Measurements from ENCODE around the gene EVA1C.

Gene EVA1C

GRCh38 chr21:32380940-32381339 lies 31.6 kb upstream of the EVA1C start:
- in situ Hi-C loops (cut with MboI; ENCODE audit: low sequenced_read_pairs, unreplicated experiment) = no loop called here
- DNase-seq (ENCODE audit: low spot score) = no peak

DNA sequence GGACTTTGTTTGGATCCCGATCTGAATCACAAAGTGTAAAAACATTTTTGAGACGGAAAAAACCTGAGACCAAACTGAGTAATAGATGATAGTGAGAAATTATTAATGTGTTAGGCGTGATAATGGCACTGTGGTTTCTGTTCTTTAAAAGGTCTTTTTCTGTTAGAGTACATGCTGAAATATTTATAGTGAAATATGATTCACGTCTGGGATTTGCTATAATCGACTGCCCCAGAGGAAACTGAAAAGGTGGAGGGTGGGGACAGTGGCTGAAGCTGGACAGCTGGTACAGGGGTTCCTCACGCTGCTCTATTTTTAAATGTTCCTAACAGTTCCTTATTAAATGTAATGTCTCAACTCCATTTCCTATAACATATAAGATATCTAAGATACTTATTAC lies 30.9 kb upstream of the EVA1C start:
- in situ Hi-C loops (cut with MboI; ENCODE audit: low sequenced_read_pairs, unreplicated experiment) = no loop called here
- DNase-seq (ENCODE audit: low spot score) = no peak
- no peak for TF ChIP-seq CTCF (IDR thresholded peaks at IDR 0.05; ENCODE audit: borderline replicate concordance, control extremely low read depth, extremely low read depth, insufficient read depth, missing control alignments)

More at GRCh38 chr21:32380940-32381339, 31.6 kb upstream of the EVA1C start:
- TF ChIP-seq CTCF (IDR thresholded peaks at IDR 0.05; ENCODE audit: borderline replicate concordance, control extremely low read depth, extremely low read depth, insufficient read depth, missing control alignments) = no peak

GRCh38 chr21:32382108-32382644 lies 30.3 kb upstream of the EVA1C start:
- TF ChIP-seq CTCF (IDR thresholded peaks at IDR 0.05; ENCODE audit: borderline replicate concordance, control extremely low read depth, extremely low read depth, insufficient read depth, missing control alignments) = no peak
- in situ Hi-C loops (cut with MboI; ENCODE audit: low sequenced_read_pairs, unreplicated experiment) = no loop called here
- no peak for DNase-seq (ENCODE audit: low spot score)

DNA sequence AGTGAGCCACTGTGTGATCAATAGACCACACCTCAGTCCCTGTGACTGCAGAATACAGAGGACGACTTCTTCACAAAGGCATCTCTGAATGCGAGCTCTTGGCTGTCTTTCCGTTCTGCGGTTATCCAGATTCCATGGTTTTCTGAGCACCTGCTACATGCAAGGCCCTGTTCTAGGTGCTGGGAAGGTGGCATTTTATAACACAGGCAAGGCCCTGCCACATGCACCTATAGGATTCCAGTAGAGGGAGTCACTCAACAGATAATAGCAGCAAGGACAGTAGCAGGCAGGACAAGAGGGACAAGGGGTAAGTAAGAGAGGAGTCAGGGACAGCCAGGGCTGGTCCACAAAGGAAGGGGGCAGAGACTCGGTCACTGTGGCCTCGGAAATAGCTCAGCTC lies 28.7 kb upstream of the EVA1C start:
- TF ChIP-seq CTCF (IDR thresholded peaks at IDR 0.05; ENCODE audit: borderline replicate concordance, control extremely low read depth, extremely low read depth, insufficient read depth, missing control alignments) = no peak
- DNase-seq (ENCODE audit: low spot score) = no peak
- in situ Hi-C loops (cut with MboI; ENCODE audit: low sequenced_read_pairs, unreplicated experiment) = no loop called here

GRCh38 chr21:32386195-32386870 lies 26.2 kb upstream of the EVA1C start:
- TF ChIP-seq CTCF (IDR thresholded peaks at IDR 0.05; ENCODE audit: borderline replicate concordance, control extremely low read depth, extremely low read depth, insufficient read depth, missing control alignments) = no peak
- in situ Hi-C loops (cut with MboI; ENCODE audit: low sequenced_read_pairs, unreplicated experiment) = no loop called here

DNA sequence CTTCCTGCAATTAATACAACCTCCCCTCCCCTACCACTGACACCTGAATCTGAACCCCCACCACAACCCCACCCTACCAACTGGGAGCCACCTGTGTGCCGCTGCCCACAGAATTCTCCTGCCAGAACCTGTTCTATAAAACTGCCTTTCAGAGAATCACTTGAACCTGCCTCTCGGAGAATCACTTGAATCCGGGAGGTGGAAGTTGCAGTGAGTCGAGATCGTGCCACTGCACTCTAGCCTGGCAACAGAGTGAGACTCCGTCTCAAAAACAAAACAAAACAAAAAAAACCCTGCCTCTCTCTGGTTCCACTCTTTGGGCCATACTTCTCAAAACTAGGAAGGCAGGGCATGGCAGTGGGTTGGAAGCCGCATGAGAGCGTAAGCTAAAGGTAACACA lies 25.4 kb upstream of the EVA1C start:
- no peak for DNase-seq (ENCODE audit: low spot score)
- in situ Hi-C loops (cut with MboI; ENCODE audit: low sequenced_read_pairs, unreplicated experiment) = no loop called here
- TF ChIP-seq CTCF (IDR thresholded peaks at IDR 0.05; ENCODE audit: borderline replicate concordance, control extremely low read depth, extremely low read depth, insufficient read depth, missing control alignments) = no peak

More at GRCh38 chr21:32386195-32386870, 26.2 kb upstream of the EVA1C start:
- no peak for DNase-seq (ENCODE audit: low spot score)

All from GM13976 (cell line).